ENCODE measurements around the gene TXNL4A.
"Not testable (repeated sequence)": the region's sequence is repeated elsewhere in the genome, so short reads cannot be mapped to it uniquely, and the experiment has no call there.

Gene TXNL4A

DNA sequence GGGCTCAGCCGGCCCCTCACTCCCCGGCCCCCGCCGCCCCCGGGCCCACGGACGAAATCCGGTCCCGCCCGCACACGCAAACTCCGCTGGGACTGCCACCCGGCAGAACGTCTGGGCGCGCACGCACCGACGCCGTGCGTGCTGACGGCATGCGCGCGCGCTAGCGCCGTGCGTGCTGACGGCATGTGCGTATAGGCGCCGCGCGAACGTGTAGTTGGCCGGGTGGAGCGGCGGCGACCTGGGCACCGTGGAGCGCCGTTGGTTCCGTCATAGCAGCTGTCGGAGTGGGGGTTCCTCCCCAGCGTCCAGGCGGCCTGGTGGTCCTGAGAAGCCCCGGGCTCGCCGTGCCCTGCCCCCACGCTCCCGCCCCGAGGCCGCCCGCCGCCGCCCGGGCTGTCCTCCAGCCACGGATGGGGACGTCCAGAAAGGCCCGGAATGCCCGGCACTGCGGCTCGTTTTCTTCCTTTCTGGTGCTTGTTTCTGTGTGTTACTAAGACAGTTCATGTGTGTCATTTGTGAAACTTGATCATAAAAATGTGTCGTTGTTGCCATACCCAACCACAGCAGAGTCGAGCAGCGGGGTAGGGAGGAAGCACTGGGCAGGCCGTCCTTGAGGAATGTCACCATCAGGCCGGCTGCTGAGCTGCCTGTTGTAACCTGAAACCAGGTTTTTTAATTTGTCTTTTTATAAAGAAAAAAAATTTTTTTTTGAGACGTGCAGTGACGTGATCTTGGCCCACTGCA lies at the start of gene TXNL4A:
Gene TXNL4A, minus strand, starts transcription at position 113 of the 744 bp plus-strand sequence. CDS start 171 bp downstream, outside the sequence.
- Mint-ChIP-seq H3K27ac (peak within 1 kb of the TSS; percentile 93), H3K9me3 (no peaks in the 10 kb centered on the region), H3K36me3 (peaks cover 4% of the 10 kb centered on the region), H3K4me1 (peaks cover 40% of the 10 kb centered on the region), H3K27me3 (no peaks in the 10 kb centered on the region), H3K4me3 (peak within 1 kb of the TSS; percentile 97)

- Mint-ChIP-seq H3K4me1 (peaks cover 25% of the 10 kb centered on the region), H3K9me3 (peaks cover 5% of the 10 kb centered on the region), H3K27ac (no peak overlapping the region), H3K4me3 (no peak overlapping the region), H3K27me3 (no peaks in the 10 kb centered on the region), H3K36me3 (peaks cover 17% of the 10 kb centered on the region)
Observed at GRCh38 chr18:80037300-80037699, 48.9 kb upstream of the TXNL4A start.

- peak overlapping the region; percentile 92 for H3K4me3 Mint-ChIP-seq
- H3K36me3 Mint-ChIP-seq = peaks cover 15% of the 10 kb centered on the region
- H3K9me3 Mint-ChIP-seq = peaks cover 5% of the 10 kb centered on the region
- no peaks in the 10 kb centered on the region for H3K27me3 Mint-ChIP-seq
- peaks cover 25% of the 10 kb centered on the region for H3K4me1 Mint-ChIP-seq
- no peak overlapping the region for H3K27ac Mint-ChIP-seq
Observed at GRCh38 chr18:80035997-80036396, 47.6 kb upstream of the TXNL4A start.

DNA sequence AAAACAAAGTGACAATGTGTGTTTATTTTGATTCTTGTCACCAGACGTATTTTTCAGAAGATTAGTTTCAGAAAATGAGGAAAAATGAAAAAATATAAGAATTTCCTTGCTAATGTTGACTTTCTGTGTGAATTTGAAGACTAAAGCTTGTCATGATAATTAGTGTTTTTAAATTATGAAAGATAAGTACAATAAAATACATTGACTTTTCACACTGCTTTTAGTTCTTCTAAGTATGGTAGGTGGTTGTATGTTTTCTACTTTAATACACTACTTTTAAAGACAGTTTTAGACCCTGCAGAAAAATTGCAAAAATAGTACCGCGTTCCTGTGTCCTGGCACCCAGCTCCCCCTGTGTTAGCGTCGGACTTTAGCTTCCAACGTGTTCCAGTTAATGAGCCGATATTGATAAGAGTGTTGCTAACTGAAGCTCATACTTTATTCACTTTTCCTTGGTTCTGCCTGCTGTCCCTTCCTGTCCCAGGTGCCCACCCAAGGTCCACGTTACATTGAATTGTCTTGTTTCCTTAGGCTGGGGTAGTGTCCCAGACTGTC lies 46.6 kb upstream of the TXNL4A start:
- H3K4me3 Mint-ChIP-seq = peak overlapping the region; percentile 92
- H3K4me1 Mint-ChIP-seq = peaks cover 25% of the 10 kb centered on the region
- H3K27ac Mint-ChIP-seq = peak overlapping the region; percentile 90
- no peaks in the 10 kb centered on the region for H3K27me3 Mint-ChIP-seq
- H3K9me3 Mint-ChIP-seq = peaks cover 5% of the 10 kb centered on the region
- H3K36me3 Mint-ChIP-seq = peaks cover 10% of the 10 kb centered on the region

- H3K36me3 Mint-ChIP-seq = peaks cover 13% of the 10 kb centered on the region
- peaks cover 25% of the 10 kb centered on the region for H3K4me1 Mint-ChIP-seq
- peaks cover 5% of the 10 kb centered on the region for H3K9me3 Mint-ChIP-seq
- H3K27me3 Mint-ChIP-seq = no peaks in the 10 kb centered on the region
- H3K27ac Mint-ChIP-seq = peak within 1 kb of the TSS; percentile 90
- H3K4me3 Mint-ChIP-seq = peak within 1 kb of the TSS; percentile 92
Observed at GRCh38 chr18:80034068-80034851, 45.9 kb upstream of the TXNL4A start, which contains the start of gene RBFA. RBFA (plus strand) TSS chr18:80034434; CDS start chr18:80034496, 62 bp downstream.

GRCh38 chr18:80033181-80034067 lies 45.1 kb upstream of the TXNL4A start:
- Mint-ChIP-seq H3K9me3 (peaks cover 5% of the 10 kb centered on the region), H3K27me3 (no peaks in the 10 kb centered on the region), H3K4me1 (peaks cover 25% of the 10 kb centered on the region), H3K4me3 (peak overlapping the region; percentile 92), H3K27ac (peak overlapping the region; percentile 90), H3K36me3 (peaks cover 9% of the 10 kb centered on the region)

- no peaks in the 10 kb centered on the region for H3K27me3 Mint-ChIP-seq
- no peak overlapping the region for H3K4me3 Mint-ChIP-seq
- H3K27ac Mint-ChIP-seq = no peak overlapping the region
- peaks cover 17% of the 10 kb centered on the region for H3K9me3 Mint-ChIP-seq
- H3K4me1 Mint-ChIP-seq = peaks cover 7% of the 10 kb centered on the region
- H3K36me3 Mint-ChIP-seq = peaks cover 23% of the 10 kb centered on the region
Observed at GRCh38 chr18:80029690-80030089, 41.3 kb upstream of the TXNL4A start.

DNA sequence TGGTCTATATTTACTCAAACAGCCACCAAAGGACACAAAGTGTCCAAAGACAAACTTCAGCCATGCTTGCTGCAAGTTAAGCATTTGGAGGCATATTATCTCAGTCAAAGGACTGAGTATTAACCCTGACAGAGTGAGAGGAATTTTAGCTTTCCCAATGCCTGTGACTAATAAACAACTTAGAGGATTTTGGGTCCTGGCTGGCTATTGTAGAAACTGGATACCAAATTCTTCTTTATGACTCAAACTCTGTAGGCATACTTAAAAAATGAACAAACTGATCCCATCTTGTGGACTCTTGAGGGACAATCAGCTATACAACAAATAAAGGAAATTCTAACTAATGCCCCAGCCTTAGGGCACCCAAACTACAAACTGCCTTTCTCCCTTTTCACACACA lies 39.4 kb upstream of the TXNL4A start:
- H3K9me3 Mint-ChIP-seq = peaks cover 12% of the 10 kb centered on the region
- H3K4me3 Mint-ChIP-seq, H3K27ac Mint-ChIP-seq, H3K4me1 Mint-ChIP-seq, H3K27me3 Mint-ChIP-seq: not testable (repeated sequence)
- H3K36me3 Mint-ChIP-seq = peaks cover 30% of the 10 kb centered on the region

DNA sequence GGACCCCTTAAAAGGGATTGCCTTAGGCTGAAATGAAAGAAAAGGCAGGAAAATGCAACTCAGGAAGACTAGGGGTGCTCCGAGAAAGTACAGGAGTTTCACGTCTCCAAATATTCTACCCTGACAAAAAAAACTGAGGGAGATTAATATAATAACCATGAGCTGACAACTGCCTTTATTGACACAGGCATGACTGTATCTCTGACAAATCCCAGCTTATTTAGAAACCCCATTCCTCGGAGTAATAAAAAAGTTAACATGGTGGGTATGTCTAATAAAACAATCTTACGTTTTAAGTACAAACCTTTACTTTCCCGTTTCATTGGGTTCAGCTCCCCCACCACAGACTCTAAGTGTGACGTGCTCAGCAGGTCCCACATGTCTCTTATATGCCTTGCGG lies 38.0 kb upstream of the TXNL4A start:
- Mint-ChIP-seq H3K9me3 (peaks cover 11% of the 10 kb centered on the region), H3K4me1 (no peaks in the 10 kb centered on the region)

DNA sequence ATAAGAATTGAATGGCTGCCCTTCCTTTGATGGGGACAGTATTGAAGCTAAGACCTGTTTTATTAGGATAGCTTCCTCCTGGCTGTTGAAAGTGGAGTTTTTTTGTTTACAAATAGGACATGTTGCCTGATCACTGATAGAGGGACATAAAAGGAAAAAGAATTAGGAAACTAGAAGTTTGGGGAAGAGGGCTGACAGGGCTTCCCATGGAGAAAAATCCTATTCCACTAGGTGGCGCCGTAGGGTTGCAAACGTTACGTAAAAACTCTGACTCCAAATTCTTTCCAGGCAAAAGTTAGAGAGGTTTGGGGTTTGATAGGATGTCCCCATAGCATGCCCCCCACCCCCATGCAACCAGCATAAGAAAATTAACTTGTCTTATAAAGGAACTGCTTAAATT lies 34.8 kb upstream of the TXNL4A start:
- Mint-ChIP-seq H3K27me3 (no peaks in the 10 kb centered on the region), H3K4me1 (no peaks in the 10 kb centered on the region), H3K36me3 (peaks cover 41% of the 10 kb centered on the region), H3K9me3 (peaks cover 18% of the 10 kb centered on the region), H3K27ac (no peak overlapping the region), H3K4me3 (no peak overlapping the region)

More for the DNA sequence above, 38.0 kb upstream of the TXNL4A start:
- Mint-ChIP-seq H3K27me3 (no peaks in the 10 kb centered on the region), H3K27ac (no peak overlapping the region), H3K4me3 (no peak overlapping the region), H3K36me3 (peaks cover 34% of the 10 kb centered on the region)

- Mint-ChIP-seq H3K27me3 (no peaks in the 10 kb centered on the region), H3K9me3 (peaks cover 18% of the 10 kb centered on the region), H3K27ac (no peak overlapping the region), H3K4me3 (no peak overlapping the region), H3K4me1 (no peaks in the 10 kb centered on the region), H3K36me3 (peaks cover 41% of the 10 kb centered on the region)
Observed at GRCh38 chr18:80022613-80023012, 34.2 kb upstream of the TXNL4A start.

DNA sequence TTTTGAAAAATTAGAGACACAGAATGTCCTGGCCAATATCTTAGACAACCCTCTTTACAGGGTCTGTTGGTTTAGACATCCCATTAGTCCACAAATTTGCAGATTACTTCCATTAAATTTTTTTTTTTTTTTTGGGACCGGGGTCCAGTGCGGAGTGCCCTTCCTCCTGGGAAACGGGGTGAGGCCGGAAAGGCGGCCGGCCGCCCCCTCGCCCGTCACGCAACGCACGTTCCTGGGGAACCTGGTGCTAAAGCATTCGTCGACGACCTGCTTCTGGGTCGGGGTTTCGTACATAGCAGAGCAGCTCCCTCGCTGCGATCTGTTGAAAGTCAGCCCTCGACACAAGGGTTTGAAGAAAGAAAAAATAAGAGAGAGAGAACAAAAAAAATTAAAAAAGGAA lies 24.4 kb upstream of the TXNL4A start:
- no peak overlapping the region for H3K4me3 Mint-ChIP-seq
- H3K27me3 Mint-ChIP-seq = no peaks in the 10 kb centered on the region
- peaks cover 18% of the 10 kb centered on the region for H3K36me3 Mint-ChIP-seq
- no peaks in the 10 kb centered on the region for H3K9me3 Mint-ChIP-seq
- no peak overlapping the region for H3K27ac Mint-ChIP-seq
- H3K4me1 Mint-ChIP-seq = no peaks in the 10 kb centered on the region

- not testable (repeated sequence) for H3K27me3 Mint-ChIP-seq, H3K9me3 Mint-ChIP-seq, H3K4me3 Mint-ChIP-seq, H3K27ac Mint-ChIP-seq, H3K4me1 Mint-ChIP-seq
- H3K36me3 Mint-ChIP-seq = peaks cover 22% of the 10 kb centered on the region
Observed at GRCh38 chr18:80011496-80012137, 23.3 kb upstream of the TXNL4A start.

DNA sequence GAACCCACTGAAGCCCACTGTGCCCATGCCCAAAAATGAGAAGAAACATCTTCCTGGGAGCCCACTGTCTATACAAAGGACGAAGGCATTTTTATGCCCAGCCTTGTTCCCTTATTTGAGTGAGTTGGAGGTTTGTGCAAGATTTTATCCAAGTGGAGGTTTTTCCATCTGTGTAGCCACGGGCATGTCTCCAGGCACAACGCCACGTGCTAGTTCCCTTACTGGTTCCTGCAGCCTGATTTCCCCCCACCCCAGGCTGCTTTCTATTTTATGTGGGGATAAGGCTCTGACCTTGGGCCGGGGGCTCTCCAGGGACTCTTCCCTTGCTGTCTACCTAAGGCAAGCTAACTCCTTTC lies 22.2 kb upstream of the TXNL4A start:
- no peak overlapping the region for H3K4me3 Mint-ChIP-seq
- H3K36me3 Mint-ChIP-seq = peaks cover 22% of the 10 kb centered on the region
- H3K27me3 Mint-ChIP-seq = no peaks in the 10 kb centered on the region
- H3K9me3 Mint-ChIP-seq = no peaks in the 10 kb centered on the region
- H3K4me1 Mint-ChIP-seq = no peaks in the 10 kb centered on the region
- H3K27ac Mint-ChIP-seq = no peak overlapping the region

Data from activated naive CD4-positive, alpha-beta T cell treated with anti-CD3 and anti-CD28 coated beads, Interleukin-2, amount 50 U/mL, for 24 hours (primary cell).